ENCODE results near the gene FAM234B. TPM values are rescaled to one million over a fixed set of nuclear protein-coding genes. Genes with fewer than 3 reads are reported as not detected.

Gene FAM234B
- total and polyA plus RNA-seq, 12 donors = 0.64 to 9.9 (median 6.8) TPM

DNA sequence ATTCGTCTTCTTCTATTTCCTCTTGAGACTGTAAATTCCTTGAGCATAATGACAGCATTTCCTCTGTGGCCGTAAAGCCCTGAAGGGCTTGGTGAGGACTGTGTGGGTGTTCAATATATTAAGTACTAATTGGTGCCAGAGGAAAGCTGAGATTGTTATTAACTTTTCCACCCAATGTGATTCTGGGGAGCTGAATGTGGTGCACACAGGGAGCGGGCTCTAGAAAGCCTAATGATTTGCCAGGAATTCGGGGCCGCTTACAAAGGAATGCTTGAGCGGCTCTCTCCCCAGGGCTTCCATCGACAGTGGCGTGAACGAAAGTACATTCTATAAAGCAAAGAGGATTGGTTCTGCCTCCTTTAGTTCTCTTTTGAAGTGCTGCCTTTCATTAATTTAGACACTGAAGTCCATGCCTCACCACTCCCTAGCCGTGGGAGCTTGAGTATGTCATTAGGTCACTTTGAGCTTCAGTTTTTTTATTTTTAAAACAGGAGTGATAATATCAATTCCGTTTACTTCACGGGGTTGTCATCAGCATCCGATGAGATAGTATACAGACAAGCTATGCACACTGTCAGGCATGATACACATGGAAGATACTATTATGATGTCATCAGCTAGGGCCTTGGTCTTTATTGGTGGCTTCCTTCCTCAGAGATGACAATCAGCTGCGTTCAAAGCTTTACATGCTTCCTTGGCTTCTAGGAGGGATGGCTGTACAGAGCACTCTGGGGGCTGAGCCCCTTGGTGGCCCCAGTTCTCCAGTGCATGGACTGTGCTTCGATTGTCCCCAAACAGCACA is 70.3 kb downstream of the FAM234B start:
- H3K27me3 ChIP-seq = no peaks in the 10 kb centered on the region
- no peak for DNase-seq
- H3K4me3 ChIP-seq = no peak overlapping the region
- no peak overlapping the region for H3K27ac ChIP-seq
- WGBS, 4 donors = 65 to 73% (median 67%) methylated on average over 14 to 15 of the region's 15 CpGs
- TF ChIP-seq POLR2A (IDR thresholded peaks at IDR 0.05) = no peak
- no peak for TF ChIP-seq CTCF (IDR thresholded peaks at IDR 0.05)
- no peaks in the 10 kb centered on the region for H3K9me3 ChIP-seq (replicated peaks in 1 of 3)
- intact Hi-C loops (cut with DNase I) = no loop called here
- H3K4me1 ChIP-seq (replicated peaks in 1 of 2) = no peaks in the 10 kb centered on the region
- H3K36me3 ChIP-seq (replicated peaks in 1 of 2) = no peaks in the 10 kb centered on the region

GRCh38 chr12:13116259-13116658 is 72.1 kb downstream of the FAM234B start:
- H3K9me3 ChIP-seq (replicated peaks in 1 of 3) = no peaks in the 10 kb centered on the region
- H3K36me3 ChIP-seq (replicated peaks in 1 of 2) = no peaks in the 10 kb centered on the region
- no peak overlapping the region for H3K4me3 ChIP-seq
- H3K4me1 ChIP-seq (replicated peaks in 1 of 2) = no peaks in the 10 kb centered on the region
- DNase-seq = no peak
- 79 to 84% (median 81%) methylated on average over 7 of the region's 7 CpGs for WGBS, 4 donors
- no peak for TF ChIP-seq CTCF (IDR thresholded peaks at IDR 0.05)
- no peak for TF ChIP-seq POLR2A (IDR thresholded peaks at IDR 0.05)
- intact Hi-C loops (cut with DNase I) = no loop called here
- H3K27me3 ChIP-seq = no peaks in the 10 kb centered on the region
- H3K27ac ChIP-seq = peak overlapping the region in 1 of 5 donors; percentile 34

- no peak overlapping the region for H3K27ac ChIP-seq
- no peaks in the 10 kb centered on the region for H3K27me3 ChIP-seq
- TF ChIP-seq CTCF (IDR thresholded peaks at IDR 0.05) (no peak), POLR2A (IDR thresholded peaks at IDR 0.05) (no peak)
- 58 to 73% (median 64%) methylated on average over 6 of the region's 6 CpGs for WGBS, 4 donors
- intact Hi-C loops (cut with DNase I) = no loop called here
- H3K4me3 ChIP-seq = no peak overlapping the region
- no peaks in the 10 kb centered on the region for H3K4me1 ChIP-seq (replicated peaks in 1 of 2)
- no peaks in the 10 kb centered on the region for H3K36me3 ChIP-seq (replicated peaks in 1 of 2)
- DNase-seq = no peak
- no peaks in the 10 kb centered on the region for H3K9me3 ChIP-seq (replicated peaks in 1 of 3)
These were observed 72.8 kb downstream of the FAM234B start for GRCh38 chr12:13117029-13117428.

- WGBS, 4 donors = 80 to 86% (median 81%) methylated on average over 2 of the region's 2 CpGs
- H3K4me3 ChIP-seq = no peak overlapping the region
- intact Hi-C loops (cut with DNase I) = no loop called here
- H3K9me3 ChIP-seq (replicated peaks in 1 of 3) = no peaks in the 10 kb centered on the region
- H3K27me3 ChIP-seq = no peaks in the 10 kb centered on the region
- H3K4me1 ChIP-seq (replicated peaks in 1 of 2) = no peaks in the 10 kb centered on the region
- no peak overlapping the region for H3K27ac ChIP-seq
- DNase-seq = no peak
- no peak for TF ChIP-seq POLR2A (IDR thresholded peaks at IDR 0.05)
- no peak for TF ChIP-seq CTCF (IDR thresholded peaks at IDR 0.05)
- H3K36me3 ChIP-seq (replicated peaks in 1 of 2) = no peaks in the 10 kb centered on the region
These were observed 75.6 kb downstream of the FAM234B start for GRCh38 chr12:13119826-13120225.
